Measurements from ENCODE around the gene WT1.

The WT1 gene

DNA sequence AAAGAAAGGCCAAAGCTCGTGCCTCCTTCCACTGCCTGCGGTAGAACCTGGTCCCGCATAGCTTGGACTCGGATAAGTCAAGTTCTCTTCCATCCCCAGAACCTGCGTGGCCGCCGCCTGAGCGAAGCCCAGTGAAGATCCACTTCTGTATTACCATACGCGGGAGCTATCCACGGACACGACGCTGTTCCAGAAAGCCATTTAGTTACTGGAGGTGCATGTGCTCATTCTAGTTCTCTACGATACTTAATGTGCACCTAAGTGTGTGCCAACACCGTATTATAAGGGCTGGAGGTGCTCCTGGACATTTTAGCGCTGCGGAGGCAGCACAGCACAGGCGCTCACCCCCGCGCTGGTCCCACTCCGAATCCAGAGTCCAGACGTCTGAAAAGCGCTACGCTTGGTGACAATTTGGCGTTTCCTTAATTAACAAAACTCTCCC lies 1.4 kb downstream of the WT1 start:
- Mint-ChIP-seq H3K27me3 (ENCODE audit: low read depth) (peaks cover 83% of the 10 kb centered on the region), H3K4me1 (ENCODE audit: low read depth) (peaks cover 16% of the 10 kb centered on the region), H3K4me3 (no peak overlapping the region), H3K36me3 (ENCODE audit: low read depth) (peaks cover 3% of the 10 kb centered on the region), H3K9me3 (no peaks in the 10 kb centered on the region), H3K27ac (peak overlapping the region; percentile 55)

DNA sequence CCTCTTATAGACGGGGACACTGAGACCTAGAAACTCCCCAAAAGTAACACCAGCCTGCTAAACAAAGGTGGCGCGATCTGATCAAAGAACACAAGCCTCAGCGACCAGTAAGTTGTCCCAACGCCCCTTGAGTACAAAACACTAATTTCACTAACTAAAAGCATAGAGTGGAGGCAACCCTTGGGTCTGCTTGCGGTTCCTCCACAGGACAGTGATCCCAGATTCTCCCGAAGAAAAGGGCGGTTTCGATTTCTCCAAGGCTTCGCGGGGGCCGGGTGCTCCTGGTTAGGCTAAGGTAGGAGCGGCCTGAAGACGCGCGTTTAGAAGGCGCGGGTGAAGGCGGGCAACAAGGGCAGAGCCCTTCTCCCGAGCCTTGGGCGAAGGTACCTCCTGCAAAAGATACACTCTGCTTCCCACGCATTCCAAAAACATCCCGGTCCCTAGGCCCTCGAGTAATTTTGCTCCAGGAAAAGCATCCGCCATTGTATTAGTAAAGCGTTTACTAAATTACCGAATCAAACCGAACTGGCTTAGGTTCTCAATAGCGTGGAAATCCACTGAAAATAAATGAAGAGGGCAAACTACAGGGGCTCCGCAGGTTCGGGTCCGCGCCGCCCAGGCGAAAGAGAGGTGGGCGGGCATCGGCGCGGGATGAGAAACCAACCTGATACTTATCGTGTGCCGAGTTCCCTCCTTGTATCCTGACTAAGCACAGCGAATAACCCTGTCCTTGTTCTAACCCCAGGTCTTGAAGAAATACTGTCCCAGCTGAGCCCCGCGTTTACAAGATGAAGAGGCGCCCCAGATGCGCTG lies 2.0 kb downstream of the WT1 start:
- H3K27me3 Mint-ChIP-seq (ENCODE audit: low read depth), result peaks cover 84% of the 10 kb centered on the region
- peaks cover 16% of the 10 kb centered on the region for H3K4me1 Mint-ChIP-seq (ENCODE audit: low read depth)
- H3K4me3 Mint-ChIP-seq, result no peak overlapping the region
- H3K36me3 Mint-ChIP-seq (ENCODE audit: low read depth), result peaks cover 3% of the 10 kb centered on the region
- H3K27ac Mint-ChIP-seq, result peak overlapping the region; percentile 55
- no peaks in the 10 kb centered on the region for H3K9me3 Mint-ChIP-seq

DNA sequence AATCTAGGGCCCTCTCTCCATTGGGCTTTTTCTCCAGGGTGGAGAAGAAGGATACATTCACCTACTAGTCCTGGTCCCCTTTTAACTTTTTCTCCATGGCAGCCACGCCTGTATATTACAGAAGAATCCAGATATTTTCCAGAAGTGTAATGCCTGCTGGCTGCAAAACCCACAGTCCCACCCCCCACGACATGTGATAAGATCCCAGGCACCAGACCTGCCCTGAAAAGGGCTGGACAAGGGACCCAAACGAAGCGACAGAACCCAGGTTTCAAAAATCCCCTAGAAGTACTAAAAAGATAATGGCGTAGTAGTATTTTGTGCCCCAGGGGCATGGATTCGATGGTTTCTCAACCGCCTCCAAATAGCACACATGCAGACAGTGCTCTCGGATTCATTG lies 2.8 kb downstream of the WT1 start:
- H3K9me3 Mint-ChIP-seq, result no peaks in the 10 kb centered on the region
- H3K36me3 Mint-ChIP-seq (ENCODE audit: low read depth), result peaks cover 3% of the 10 kb centered on the region
- no peak overlapping the region for H3K4me3 Mint-ChIP-seq
- peaks cover 84% of the 10 kb centered on the region for H3K27me3 Mint-ChIP-seq (ENCODE audit: low read depth)
- H3K27ac Mint-ChIP-seq, result no peak overlapping the region
- H3K4me1 Mint-ChIP-seq (ENCODE audit: low read depth), result peaks cover 14% of the 10 kb centered on the region

DNA sequence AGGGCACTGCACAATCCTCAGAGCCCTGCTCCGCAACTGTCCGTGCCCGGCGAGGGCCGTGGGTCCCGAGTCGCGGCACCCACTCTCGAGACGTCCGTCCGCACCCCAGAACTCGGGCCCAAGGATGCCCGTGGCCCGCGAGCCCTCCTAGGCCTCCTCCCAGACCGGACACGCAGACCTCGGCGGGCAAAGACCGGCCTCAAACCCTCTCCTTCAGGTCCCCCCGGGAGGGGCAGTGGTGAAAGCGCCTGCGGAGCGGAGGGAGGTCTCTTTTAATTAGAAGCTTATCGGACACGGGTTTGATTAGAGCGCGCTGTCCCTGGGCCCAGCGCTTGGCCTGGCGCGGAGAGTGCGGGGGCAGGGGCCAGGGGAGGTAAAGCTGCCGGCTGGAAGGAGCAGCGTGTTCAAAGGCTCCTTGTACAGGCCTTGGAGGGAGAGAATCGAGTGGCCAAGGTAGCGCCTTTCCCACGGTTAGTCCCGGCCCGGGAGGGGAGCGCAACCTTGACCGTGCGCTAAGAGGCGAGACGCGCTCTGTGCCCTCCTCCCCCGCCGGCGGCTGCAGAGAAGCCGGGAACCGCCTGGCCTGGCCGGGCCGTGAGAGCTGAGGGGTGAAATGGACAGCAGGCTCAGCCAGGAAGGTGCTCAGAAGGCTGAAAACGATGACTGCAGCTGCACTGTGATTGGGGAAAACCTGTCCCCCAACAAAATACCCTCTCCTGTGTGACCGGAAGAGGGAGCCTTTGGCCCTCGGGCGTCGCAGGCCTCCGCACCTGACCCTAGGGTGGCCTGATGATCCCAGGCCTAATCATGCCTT lies 4.6 kb downstream of the WT1 start:
- Mint-ChIP-seq H3K27ac (no peak overlapping the region), H3K27me3 (ENCODE audit: low read depth) (peaks cover 82% of the 10 kb centered on the region), H3K4me1 (ENCODE audit: low read depth) (peaks cover 8% of the 10 kb centered on the region), H3K9me3 (no peaks in the 10 kb centered on the region), H3K36me3 (ENCODE audit: low read depth) (peaks cover 3% of the 10 kb centered on the region), H3K4me3 (no peak overlapping the region)

DNA sequence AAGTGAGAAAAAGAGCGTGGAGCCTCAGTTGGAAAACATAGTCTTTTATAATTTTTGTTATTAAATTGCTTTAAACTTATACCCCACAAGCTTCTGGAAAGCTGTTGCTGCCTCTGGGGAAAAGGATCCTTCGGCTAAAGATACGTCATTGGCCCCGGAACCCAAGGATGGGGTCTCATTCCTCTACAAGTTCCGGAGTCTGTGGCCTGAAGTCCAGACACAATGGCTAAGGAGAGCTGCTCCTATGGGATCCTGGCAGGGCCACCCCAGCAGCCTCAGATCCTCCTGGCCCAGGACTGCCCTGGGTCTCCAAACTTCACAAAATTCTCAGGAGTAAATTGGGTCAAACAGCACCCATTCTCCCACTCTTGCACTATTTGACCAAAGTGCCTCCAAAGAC lies 5.9 kb downstream of the WT1 start:
- H3K27me3 Mint-ChIP-seq (ENCODE audit: low read depth), result peaks cover 92% of the 10 kb centered on the region
- H3K4me3 Mint-ChIP-seq, result no peak overlapping the region
- H3K36me3 Mint-ChIP-seq (ENCODE audit: low read depth), result peaks cover 3% of the 10 kb centered on the region
- H3K27ac Mint-ChIP-seq, result no peak overlapping the region
- peaks cover 9% of the 10 kb centered on the region for H3K4me1 Mint-ChIP-seq (ENCODE audit: low read depth)
- no peaks in the 10 kb centered on the region for H3K9me3 Mint-ChIP-seq

DNA sequence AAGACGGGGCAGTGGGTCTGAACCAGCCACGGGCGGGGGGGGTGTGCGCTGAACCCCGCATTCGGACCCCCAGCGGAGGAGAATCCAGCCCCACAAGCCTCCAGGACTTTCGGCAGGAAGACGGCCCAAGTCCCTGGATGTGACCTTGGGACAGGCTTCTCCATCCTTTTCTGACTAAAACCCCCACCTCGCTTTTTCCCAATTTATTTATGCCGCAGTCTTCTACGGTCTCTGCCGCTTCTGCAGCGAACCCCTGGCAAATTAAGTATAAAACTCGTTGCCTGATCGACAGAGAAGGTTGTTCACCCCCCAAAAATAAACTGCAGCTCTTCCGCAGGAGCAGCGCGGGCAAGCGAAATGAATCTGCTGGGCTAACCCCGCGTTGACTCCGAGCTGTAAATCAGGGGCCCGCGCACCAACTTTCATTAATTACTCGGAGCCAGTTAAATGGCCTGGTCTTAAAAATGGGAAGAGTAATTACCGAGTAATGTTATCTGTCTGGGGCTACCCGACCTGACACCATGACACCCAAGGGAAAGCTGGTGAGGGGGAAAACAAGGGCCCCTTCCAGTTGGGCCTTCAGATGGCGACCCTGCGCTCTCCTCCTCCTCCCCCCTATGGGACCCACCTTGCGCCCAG lies 6.6 kb downstream of the WT1 start:
- H3K4me3 Mint-ChIP-seq, result no peak overlapping the region

DNA sequence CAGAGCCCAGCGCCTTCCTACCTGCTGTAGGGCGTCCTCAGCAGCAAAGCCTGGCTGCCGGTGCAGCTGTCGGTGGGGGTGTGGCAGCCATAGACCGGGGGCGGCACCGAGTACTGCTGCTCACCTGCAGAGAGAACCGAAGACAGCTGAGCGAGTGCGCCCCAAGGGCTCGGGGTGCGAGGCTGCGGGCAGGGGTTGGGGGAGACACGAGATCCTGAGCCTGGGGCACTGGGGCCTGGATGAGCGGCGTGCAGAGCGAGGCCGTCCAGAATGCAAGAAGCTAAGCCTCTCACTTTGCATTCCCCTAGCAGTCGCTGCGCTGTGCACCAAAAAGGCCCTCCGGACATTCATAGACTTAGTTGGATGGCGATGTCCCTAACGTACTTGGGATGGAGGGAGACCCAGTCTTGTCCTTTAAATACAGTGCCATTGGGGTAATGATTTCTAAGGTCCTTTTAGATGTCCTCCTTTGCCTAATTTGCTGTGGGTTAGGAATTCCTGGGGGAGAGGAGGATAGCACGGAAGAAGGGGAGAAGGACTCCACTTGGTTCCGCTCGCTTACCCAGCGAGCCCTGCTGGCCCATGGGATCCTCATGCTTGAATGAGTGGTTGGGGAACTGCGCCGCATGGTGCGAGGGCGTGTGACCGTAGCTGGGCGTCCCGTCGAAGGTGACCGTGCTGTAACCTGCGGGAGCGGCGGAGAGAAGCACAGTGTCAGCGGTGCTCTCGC lies 7.2 kb downstream of the WT1 start:
- Mint-ChIP-seq H3K27ac (no peak overlapping the region), H3K9me3 (no peaks in the 10 kb centered on the region), H3K4me1 (ENCODE audit: low read depth) (peaks cover 5% of the 10 kb centered on the region), H3K36me3 (ENCODE audit: low read depth) (peaks cover 3% of the 10 kb centered on the region), H3K27me3 (ENCODE audit: low read depth) (peaks cover 88% of the 10 kb centered on the region), H3K4me3 (no peak overlapping the region)

More for the DNA sequence above, 6.6 kb downstream of the WT1 start:
- H3K36me3 Mint-ChIP-seq (ENCODE audit: low read depth), result peaks cover 3% of the 10 kb centered on the region
- no peaks in the 10 kb centered on the region for H3K9me3 Mint-ChIP-seq
- H3K4me1 Mint-ChIP-seq (ENCODE audit: low read depth), result peaks cover 7% of the 10 kb centered on the region
- peaks cover 90% of the 10 kb centered on the region for H3K27me3 Mint-ChIP-seq (ENCODE audit: low read depth)
- no peak overlapping the region for H3K27ac Mint-ChIP-seq

DNA sequence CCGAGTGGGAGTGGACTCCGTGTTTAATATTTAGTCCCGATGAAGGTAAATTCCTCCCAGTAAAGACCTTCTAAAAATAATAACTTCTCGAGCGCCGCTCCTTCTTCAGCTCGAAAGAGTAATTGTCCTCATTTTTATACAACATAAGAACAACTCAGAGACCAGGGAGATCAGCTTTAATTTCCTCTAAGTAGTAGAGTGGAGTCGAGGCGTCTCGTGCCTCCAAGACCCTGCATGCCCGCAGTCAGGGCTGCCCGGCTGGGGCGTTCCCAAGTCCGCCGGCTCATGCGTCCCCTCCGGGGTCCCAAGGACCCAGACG lies 7.8 kb downstream of the WT1 start:
- Mint-ChIP-seq H3K27ac (no peak overlapping the region), H3K4me3 (no peak overlapping the region), H3K4me1 (ENCODE audit: low read depth) (peaks cover 4% of the 10 kb centered on the region), H3K9me3 (no peaks in the 10 kb centered on the region), H3K36me3 (ENCODE audit: low read depth) (peaks cover 3% of the 10 kb centered on the region), H3K27me3 (ENCODE audit: low read depth) (peaks cover 87% of the 10 kb centered on the region)

DNA sequence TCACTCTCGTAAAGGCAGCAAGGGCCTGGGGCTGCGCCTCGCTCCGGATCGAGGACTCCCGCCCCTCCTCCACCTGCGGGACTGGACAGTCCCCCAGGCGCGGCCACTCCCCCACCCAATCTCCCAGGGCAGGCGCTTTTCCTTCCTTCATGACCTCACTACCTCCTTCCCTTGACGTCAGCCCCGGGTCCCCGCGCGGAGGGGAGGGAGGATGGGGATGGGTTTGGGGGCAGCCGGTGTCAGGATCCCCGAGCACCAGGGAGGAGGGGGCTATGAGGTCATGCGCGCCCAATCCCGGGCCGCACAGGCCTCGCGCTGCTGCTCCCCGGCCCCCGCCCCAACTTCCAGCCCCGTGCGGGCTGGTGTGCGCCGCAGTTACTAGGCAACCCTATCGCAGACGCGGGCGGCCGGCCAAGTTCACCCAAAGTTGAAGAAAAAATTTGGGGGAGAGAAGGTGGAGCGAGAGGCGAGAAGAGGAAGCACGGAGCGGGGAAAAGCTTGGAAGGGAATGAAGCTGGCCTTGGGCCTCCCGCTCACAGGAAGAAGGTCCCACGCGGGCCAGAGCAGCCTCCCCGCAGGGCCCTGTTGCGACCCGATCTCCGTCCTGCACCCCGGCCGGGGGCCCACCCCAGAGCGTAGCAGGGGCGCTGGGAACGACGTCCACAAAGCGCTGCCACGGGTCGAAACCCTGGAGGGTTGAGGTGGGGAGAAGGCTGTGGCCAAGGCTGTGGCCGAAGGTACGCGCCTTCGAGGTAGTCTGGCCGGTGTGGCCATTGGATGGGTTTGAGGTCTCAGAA lies 8.3 kb downstream of the WT1 start:
- Mint-ChIP-seq H3K4me1 (ENCODE audit: low read depth) (peaks cover 3% of the 10 kb centered on the region), H3K9me3 (no peaks in the 10 kb centered on the region), H3K36me3 (ENCODE audit: low read depth) (peaks cover 3% of the 10 kb centered on the region), H3K27ac (no peak overlapping the region), H3K27me3 (ENCODE audit: low read depth) (peaks cover 83% of the 10 kb centered on the region), H3K4me3 (no peak overlapping the region)

DNA sequence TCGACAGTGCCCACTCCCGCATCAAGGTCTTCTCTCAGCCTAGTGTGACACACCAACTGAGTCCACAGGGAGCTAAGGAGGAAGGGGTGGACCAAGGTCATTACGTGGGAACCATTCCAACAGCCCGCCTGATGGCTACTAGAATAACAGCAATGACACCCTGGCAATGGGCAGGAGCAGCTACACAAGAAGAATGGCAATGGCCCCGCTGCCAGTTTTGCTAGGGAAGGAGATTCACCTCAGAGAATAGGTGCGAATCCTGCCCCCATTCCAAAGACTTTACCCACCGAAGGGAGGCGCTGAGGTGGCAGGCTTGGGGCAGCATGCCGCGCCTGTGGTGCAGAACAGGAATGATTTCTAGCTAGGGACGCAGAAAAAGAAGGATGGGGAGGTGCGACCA lies 9.1 kb downstream of the WT1 start:
- peaks cover 3% of the 10 kb centered on the region for H3K36me3 Mint-ChIP-seq (ENCODE audit: low read depth)
- no peaks in the 10 kb centered on the region for H3K9me3 Mint-ChIP-seq
- no peak overlapping the region for H3K27ac Mint-ChIP-seq
- peaks cover 10% of the 10 kb centered on the region for H3K4me1 Mint-ChIP-seq (ENCODE audit: low read depth)
- no peak overlapping the region for H3K4me3 Mint-ChIP-seq
- peaks cover 82% of the 10 kb centered on the region for H3K27me3 Mint-ChIP-seq (ENCODE audit: low read depth)

DNA sequence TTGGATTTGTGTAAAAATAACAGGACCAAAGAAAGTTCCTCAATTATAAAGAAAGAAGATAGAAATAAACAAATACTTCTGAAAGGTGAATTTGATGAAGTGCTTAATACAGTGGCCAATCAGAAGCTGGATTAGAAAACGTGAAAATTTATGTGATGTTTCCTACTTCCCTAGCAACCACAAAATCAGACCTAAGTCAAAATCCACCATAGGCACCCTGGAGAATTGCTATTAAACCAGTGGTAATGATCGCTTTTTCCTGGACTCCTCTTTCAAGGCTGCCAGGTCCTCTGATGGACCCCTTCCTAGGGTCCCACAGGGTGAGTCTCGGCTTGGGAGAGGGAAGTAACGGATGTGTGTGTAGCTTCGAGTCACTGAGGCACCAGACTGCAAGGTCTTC lies 9.6 kb downstream of the WT1 start:
- Mint-ChIP-seq H3K9me3 (no peaks in the 10 kb centered on the region), H3K27me3 (ENCODE audit: low read depth) (peaks cover 79% of the 10 kb centered on the region), H3K36me3 (ENCODE audit: low read depth) (peaks cover 3% of the 10 kb centered on the region), H3K4me3 (no peak overlapping the region), H3K27ac (no peak overlapping the region), H3K4me1 (ENCODE audit: low read depth) (peaks cover 14% of the 10 kb centered on the region)

DNA sequence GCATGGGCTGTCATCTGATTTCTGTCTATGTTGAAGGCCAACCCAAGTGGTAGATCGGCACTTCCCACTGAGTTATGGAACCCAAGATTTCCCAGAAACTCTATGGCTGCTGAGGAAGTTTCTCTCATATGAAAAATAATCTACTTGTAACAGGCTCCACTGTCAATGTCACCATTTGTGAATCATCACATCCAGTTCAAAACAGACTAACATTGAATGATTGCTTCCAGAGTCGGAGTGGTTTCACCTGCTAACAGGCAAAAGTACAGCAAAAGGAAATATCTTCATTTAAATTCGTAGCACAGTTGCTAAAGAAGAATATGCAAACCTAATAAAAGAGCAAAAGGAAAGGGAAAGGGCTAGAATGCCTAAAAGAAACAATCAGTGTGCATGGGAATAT lies 12.8 kb downstream of the WT1 start:
- no peak overlapping the region for H3K27ac Mint-ChIP-seq
- no peaks in the 10 kb centered on the region for H3K9me3 Mint-ChIP-seq
- peaks cover 16% of the 10 kb centered on the region for H3K4me1 Mint-ChIP-seq (ENCODE audit: low read depth)
- H3K4me3 Mint-ChIP-seq, result no peak overlapping the region
- peaks cover 3% of the 10 kb centered on the region for H3K36me3 Mint-ChIP-seq (ENCODE audit: low read depth)
- H3K27me3 Mint-ChIP-seq (ENCODE audit: low read depth), result peaks cover 65% of the 10 kb centered on the region

DNA sequence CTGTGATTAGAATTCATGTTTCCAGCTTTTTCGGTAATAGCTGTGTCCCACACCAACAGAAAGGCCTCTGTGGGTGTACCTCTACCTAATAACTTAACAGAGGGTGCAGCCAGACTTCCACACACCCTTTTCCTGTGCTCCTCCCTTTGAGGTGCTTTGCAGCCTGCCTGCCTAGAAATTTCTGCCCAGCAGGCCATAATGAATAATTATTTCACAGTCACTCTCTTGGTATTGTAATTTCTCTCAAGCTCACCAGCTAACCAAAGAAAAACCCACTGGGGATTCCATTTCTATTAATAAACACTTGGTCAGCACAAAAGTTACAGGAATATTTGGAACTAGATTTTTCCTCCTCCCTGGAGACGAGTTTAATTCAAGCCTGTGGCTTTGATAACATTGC lies 13.3 kb downstream of the WT1 start:
- peaks cover 16% of the 10 kb centered on the region for H3K4me1 Mint-ChIP-seq (ENCODE audit: low read depth)
- no peaks in the 10 kb centered on the region for H3K9me3 Mint-ChIP-seq
- peaks cover 65% of the 10 kb centered on the region for H3K27me3 Mint-ChIP-seq (ENCODE audit: low read depth)
- H3K27ac Mint-ChIP-seq, result no peak overlapping the region
- no peak overlapping the region for H3K4me3 Mint-ChIP-seq
- peaks cover 3% of the 10 kb centered on the region for H3K36me3 Mint-ChIP-seq (ENCODE audit: low read depth)
